HepG2 (cell line): ENCODE results near the gene GRK5. TPM values are rescaled to one million over a fixed set of nuclear protein-coding genes. Genes with fewer than 3 reads are reported as not detected.
A peak's percentile ranks its signal among the peaks of the same experiment; 100 is the strongest.

Source experiments
- BATF2 ChIP-seq: sonication (generic); formaldehyde crosslinking; IDR thresholded peaks from 2 replicates; pipeline ENCODE4 v1.8.0; 2022; ENCODE audit warnings: mild to moderate bottlenecking, missing genetic modification reagents, moderate library complexity
- CBX5 ChIP-seq: sonication (generic); formaldehyde crosslinking; IDR thresholded peaks from 2 replicates; pipeline ENCODE4 v1.4.0; 2020; ENCODE audit warnings: missing genetic modification reagents, borderline replicate concordance
- DZIP1 ChIP-seq: sonication (generic); formaldehyde crosslinking; IDR thresholded peaks from 2 replicates; pipeline ENCODE4 v1.5.0; 2020; ENCODE audit warnings: mild to moderate bottlenecking, missing genetic modification reagents
- HHEX ChIP-seq: IDR thresholded peaks from 2 replicates; pipeline ENCODE4 v1.6.1; 2016; ENCODE audit warnings: control low read depth
- HOMEZ ChIP-seq: IDR thresholded peaks from 2 replicates; pipeline ENCODE4 v1.6.1; 2016; ENCODE audit warnings: low read depth
- KMT2B ChIP-seq: IDR thresholded peaks from 2 replicates; pipeline ENCODE4 v1.6.1; 2016; ENCODE audit warnings: missing genetic modification reagents, missing compliant biosample characterization
- PREB ChIP-seq: sonication (generic); formaldehyde crosslinking; IDR thresholded peaks from 2 replicates; pipeline ENCODE4 v1.4.0; 2020; ENCODE audit warnings: missing genetic modification reagents
- RARA ChIP-seq: IDR thresholded peaks from 2 replicates; pipeline ENCODE4 v1.6.1; 2016; ENCODE audit warnings: missing genetic modification reagents, missing compliant biosample characterization
- RXRB ChIP-seq: IDR thresholded peaks from 2 replicates; pipeline ENCODE4 v1.6.1; 2016; ENCODE audit warnings: borderline replicate concordance, missing genetic modification reagents, missing compliant biosample characterization
- TOE1 ChIP-seq: sonication (generic); formaldehyde crosslinking; IDR thresholded peaks from 2 replicates; pipeline ENCODE4 v1.4.0; 2020; ENCODE audit warnings: mild to moderate bottlenecking, missing genetic modification reagents
- ZC3H13 ChIP-seq: sonication (generic); formaldehyde crosslinking; IDR thresholded peaks from 2 replicates; pipeline ENCODE4 v1.8.1; 2023; ENCODE audit warnings: mild to moderate bottlenecking, missing genetic modification reagents, moderate library complexity
- ZNF264 ChIP-seq: sonication (generic); formaldehyde crosslinking; IDR thresholded peaks from 2 replicates; pipeline ENCODE4 v1.4.0; 2020; ENCODE audit warnings: missing genetic modification reagents
- ZNF652 ChIP-seq: IDR thresholded peaks from 2 replicates; pipeline ENCODE4 v1.6.1; 2016; ENCODE audit warnings: low read depth, borderline replicate concordance
- polyA plus RNA-seq, 8 experiments: library from polyadenylated mRNA; depleted of rRNA in 3 of 8; stranded (reverse) in 7 of 8; unstranded in 1 of 8; fragments of >200 nt; fragmentation: Illumina TruSeq in 4 of 8; extraction: Trizol in 4 of 8; gene quantifications; 2 replicates each; pipeline versions ENCODE4 v1.2.1 to v1.2.3, GENCODE V29; 2011 to 2016; ENCODE audit warnings: low read depth in 4 of 8, missing spikeins in 1 of 8, mixed read lengths in 1 of 8; ENCODE audit not compliant: insufficient read depth in 1 of 8
- total RNA-seq, 5 experiments: library from RNA; depleted of rRNA; stranded (reverse); fragments of >200 nt; fragmentation: Illumina TruSeq; extraction: Trizol; gene quantifications; 2 replicates each; pipeline ENCODE4 v1.2.3, GENCODE V29; 2016; ENCODE audit warnings: low read depth in 1 of 5
- TF ChIP-seq, protein P1 (sequence below): sonication (generic); formaldehyde crosslinking; conservative IDR thresholded peaks from 2 replicates; pipeline ENCODE4 v1.4.0; 2020; ENCODE audit warnings: missing genetic modification reagents
- TF ChIP-seq, protein P2 (sequence below): sonication (generic); formaldehyde crosslinking; IDR thresholded peaks from 2 replicates; pipeline ENCODE4 v1.8.0; 2022; ENCODE audit warnings: mild to moderate bottlenecking, missing genetic modification reagents; ENCODE audit not compliant: insufficient replicate concordance

Gene GRK5
- total and polyA plus RNA-seq, 2 of the 13 experiments (the other 11 are each of a cell fraction or from before 2014, with no cell fraction given) = 10.4 to 12.6 TPM

GRCh38 chr10:119165171-119166117, 41.9 kb upstream of the GRK5 start, which contains the start of gene SFXN4 (continued):
- TF ChIP-seq KMT2B (CRISPR knock-in tag) = peak; percentile 79
- TF ChIP-seq RXRB = peak; percentile 80
- TF ChIP-seq TOE1 (CRISPR knock-in tag) = 0 out of 2 replicates have a peak, but pooled peaks have one; percentile 18
- peak; percentile 77 for TF ChIP-seq RARA (CRISPR knock-in tag)
- TF ChIP-seq, protein P1, sequence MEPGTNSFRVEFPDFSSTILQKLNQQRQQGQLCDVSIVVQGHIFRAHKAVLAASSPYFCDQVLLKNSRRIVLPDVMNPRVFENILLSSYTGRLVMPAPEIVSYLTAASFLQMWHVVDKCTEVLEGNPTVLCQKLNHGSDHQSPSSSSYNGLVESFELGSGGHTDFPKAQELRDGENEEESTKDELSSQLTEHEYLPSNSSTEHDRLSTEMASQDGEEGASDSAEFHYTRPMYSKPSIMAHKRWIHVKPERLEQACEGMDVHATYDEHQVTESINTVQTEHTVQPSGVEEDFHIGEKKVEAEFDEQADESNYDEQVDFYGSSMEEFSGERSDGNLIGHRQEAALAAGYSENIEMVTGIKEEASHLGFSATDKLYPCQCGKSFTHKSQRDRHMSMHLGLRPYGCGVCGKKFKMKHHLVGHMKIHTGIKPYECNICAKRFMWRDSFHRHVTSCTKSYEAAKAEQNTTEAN (CRISPR knock-in tag) = 0 out of 2 replicates have a peak, but pooled peaks have one; percentile 38
- TF ChIP-seq ZNF264 (CRISPR knock-in tag) = no peak
- peak; percentile 54; the same call in 1 of the 2 replicates for TF ChIP-seq CBX5 (CRISPR knock-in tag)
- TF ChIP-seq BATF2 (CRISPR knock-in tag) = 0 out of 2 replicates have a peak, but pooled peaks have one; percentile 28
- TF ChIP-seq ZC3H13 (CRISPR knock-in tag) = peak; percentile 46; the same call in 1 of the 2 replicates
- no peak for TF ChIP-seq HHEX (CRISPR knock-in tag)
- TF ChIP-seq ZNF652 (CRISPR knock-in tag) = peak; percentile 34; the same call in 1 of the 2 replicates
- TF ChIP-seq HOMEZ = peak; percentile 25; the same call in 1 of the 2 replicates
- TF ChIP-seq, protein P2, sequence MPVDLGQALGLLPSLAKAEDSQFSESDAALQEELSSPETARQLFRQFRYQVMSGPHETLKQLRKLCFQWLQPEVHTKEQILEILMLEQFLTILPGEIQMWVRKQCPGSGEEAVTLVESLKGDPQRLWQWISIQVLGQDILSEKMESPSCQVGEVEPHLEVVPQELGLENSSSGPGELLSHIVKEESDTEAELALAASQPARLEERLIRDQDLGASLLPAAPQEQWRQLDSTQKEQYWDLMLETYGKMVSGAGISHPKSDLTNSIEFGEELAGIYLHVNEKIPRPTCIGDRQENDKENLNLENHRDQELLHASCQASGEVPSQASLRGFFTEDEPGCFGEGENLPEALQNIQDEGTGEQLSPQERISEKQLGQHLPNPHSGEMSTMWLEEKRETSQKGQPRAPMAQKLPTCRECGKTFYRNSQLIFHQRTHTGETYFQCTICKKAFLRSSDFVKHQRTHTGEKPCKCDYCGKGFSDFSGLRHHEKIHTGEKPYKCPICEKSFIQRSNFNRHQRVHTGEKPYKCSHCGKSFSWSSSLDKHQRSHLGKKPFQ (CRISPR knock-in tag) = peak; percentile 91
- TF ChIP-seq DZIP1 (CRISPR knock-in tag) = peak; percentile 84; the same call in 1 of the 2 replicates
- TF ChIP-seq PREB (CRISPR knock-in tag) = no peak
